Stimulated activated CD8-positive, alpha-beta memory T cell treated with anti-CD3 and anti-CD28 coated beads, Interleukin-4, amount 100 ng/mL, for 4 hours (primary cell): ENCODE results near the gene ELMOD3.
"Not testable (repeated sequence)": the region's sequence is repeated elsewhere in the genome, so short reads cannot be mapped to it uniquely, and the experiment has no call there.

Experiments used
- DNase-seq, 2 donors: peaks; one replicate each; pipeline ENCODE4 v3.0.0-alpha.2; 2020; ENCODE audit warnings: low read depth in 2 of 2, low spot score in 1 of 2

ELMOD3 gene

DNA sequence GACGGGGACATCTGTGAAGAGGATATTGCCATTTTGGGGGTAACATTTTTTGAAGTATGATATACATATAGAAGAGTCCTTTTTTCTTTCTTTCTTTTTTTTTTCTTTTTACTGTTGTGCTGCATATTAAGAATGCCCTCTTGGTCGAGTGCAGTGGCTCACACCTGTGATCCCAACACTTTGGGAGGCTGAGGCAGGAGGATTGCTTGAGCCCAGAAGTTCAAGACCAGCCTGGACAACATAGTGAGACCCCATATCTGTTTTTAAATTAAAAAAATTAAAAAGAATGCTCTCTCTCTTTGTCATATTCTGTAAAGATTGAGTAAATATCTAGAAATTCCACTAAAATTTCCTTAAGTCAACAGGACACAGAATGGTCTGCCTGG is 67.5 kb downstream of the ELMOD3 start:
- DNase-seq = no peak

GRCh38 chr2:85423525-85423924 is 69.0 kb downstream of the ELMOD3 start:
- no peak for DNase-seq

DNA sequence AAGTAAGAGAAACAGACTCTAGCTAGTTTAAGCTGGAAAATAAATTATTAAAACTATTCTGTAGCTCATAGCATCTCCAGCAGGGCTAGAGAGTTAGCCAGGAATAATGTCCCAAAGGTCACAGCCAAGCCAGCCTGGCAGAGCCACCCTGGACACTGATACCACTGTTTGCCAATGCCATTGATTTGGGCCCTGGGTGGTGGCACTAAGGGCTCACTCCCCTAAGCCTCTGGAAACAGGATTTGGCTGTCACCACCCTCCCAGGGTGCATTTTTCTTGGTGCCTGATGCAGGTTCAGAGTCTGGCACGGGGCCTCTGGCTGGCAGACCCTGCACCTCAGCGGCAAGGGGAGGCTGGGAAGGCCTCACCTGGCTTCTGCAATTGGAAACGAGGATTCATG is 71.0 kb downstream of the ELMOD3 start:
- DNase-seq = no peak

DNA sequence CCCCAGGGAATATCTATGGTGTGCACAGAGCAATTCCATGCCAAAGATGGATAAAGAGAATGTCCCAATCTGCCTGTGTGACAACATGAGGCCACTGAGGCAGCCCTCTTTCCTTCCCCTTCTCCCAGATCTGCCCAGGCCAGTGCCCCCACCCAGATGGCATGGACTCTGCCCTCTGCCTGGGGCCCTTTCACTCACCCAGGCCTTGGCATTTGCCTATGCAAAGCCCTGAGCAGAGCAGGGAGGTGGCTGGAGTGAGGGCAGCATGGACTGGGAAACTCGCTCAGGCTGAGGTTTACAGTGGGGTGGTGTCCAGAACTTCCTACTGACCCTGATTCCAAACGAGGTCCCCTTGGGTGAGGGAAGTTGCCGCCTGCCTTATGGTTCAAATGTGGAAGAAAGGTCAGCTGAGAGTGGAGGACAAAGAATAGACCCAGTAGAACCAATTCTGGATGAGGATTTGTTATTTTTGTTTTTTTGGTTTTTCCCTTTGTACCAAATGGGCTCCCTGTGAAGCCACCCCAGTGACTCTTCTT is 72.8 kb downstream of the ELMOD3 start:
- no peak for DNase-seq

DNA sequence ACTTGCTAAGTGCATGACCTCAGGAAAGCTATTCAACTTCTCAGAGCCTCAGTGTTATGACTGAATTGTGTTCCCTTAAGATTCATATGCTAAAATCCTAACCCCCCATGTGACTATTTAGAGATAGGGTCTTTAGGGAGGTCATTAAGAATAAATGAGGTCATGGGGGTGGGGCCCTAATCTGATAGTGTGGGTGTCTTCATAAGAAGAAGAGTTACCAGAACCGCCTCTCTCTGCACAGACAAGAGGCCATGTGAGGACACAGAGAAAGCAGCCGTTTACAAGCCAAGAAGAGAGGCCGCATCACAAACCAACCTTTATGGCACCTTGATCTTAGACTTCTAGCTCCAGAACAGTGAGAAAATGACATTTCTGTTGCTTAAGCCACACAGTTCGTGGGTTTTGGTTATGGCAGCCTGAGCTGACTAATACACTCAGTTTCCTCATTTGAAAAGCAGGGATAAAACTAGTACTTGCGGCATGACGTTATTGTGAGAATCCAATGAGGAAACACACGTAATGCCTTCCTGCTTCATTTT is 73.8 kb downstream of the ELMOD3 start:
- no peak for DNase-seq

DNA sequence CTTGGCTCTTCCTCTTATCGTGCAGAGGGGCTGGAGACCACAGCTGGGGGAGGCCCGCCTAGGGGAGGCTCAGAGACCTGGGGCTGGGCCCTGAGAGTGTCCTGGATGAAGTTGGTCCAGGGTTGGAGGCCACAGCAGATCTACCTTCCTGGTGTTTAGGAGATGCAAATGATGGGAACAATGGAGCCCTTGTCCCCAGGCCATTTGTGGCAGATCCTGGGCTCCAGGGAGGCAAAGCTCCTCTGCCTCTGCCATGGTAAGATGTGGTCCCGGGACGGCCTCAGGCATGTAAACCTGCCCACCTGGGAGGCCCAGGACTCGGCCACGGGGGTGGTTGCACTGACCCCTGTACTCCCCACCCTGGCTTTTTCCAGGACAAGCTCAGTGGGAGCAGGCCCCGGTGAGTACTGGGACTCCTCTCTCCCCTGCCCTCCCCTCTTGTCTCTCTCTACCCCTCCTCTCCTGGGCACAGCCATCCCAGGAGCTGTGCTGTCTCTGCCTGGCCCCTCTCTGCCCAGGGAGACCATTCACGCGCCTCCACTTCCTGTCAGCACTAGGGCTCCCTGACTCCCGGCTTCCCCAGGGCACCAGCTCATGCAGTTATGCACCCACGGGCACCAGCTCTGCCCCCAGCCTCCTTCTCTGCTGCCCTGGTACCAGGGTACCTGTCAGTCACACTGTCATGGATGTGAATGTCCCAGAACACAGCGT is 74.8 kb downstream of the ELMOD3 start:
- no peak for DNase-seq

- DNase-seq = no peak
Observed at GRCh38 chr2:85429924-85430289, 75.3 kb downstream of the ELMOD3 start.

- no peak for DNase-seq
Observed at GRCh38 chr2:85430752-85431569, 76.4 kb downstream of the ELMOD3 start.

DNA sequence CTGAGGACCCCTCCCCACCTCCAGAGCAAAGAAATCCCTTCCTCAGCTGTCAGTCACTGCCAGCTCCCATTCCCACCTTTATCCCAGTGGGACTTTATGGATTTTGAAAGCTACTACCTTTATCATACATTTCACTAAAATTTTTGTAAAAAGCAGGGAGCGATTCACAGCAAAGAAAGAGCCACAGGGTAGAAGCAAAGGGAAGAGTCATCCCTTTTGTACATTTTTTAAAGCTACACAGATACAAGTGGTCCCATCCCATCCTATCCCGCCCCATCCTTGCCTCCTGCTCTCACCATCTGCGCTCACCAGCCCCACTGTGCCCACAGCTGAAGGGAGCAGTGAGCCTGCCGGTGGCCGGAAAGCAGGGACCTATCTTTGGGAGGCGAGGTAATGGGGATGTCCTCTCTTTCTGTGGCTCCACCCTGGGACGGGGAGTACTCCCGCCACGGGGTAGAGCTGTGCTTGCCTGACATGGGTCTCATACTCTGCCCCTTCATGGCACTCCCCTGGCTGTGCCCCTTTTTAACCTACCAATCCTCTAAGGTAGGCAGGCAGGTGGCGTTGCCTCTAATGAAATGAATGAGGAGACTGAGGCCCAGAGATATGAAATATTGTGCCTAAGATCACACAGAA is 77.1 kb downstream of the ELMOD3 start:
- no peak for DNase-seq

- no peak for DNase-seq
Observed at GRCh38 chr2:85433511-85434089, 79.0 kb downstream of the ELMOD3 start.

DNA sequence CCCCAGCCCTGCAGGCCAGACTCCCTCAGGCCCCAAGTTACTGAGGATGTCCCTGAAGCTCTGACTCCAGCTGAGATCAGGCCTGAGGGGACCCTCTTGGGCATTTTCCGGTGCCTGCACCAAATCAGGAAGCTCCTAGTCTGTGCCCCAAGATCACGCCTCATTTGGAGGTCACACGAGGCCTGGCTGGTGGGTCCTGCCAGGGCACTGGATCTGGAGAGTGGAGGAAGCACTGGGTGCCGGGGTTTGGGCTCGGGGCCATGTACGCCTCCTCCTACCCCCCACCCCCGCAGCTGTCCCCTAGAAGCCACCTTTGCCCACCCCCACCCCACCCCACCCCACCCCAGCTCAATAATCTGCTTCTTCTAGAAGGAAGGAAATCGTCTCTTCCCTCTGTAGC is 80.1 kb downstream of the ELMOD3 start:
- DNase-seq = no peak

GRCh38 chr2:85435220-85435958 is 80.8 kb downstream of the ELMOD3 start:
- no peak for DNase-seq

- DNase-seq = no peak
Observed at GRCh38 chr2:85435981-85436835, 81.6 kb downstream of the ELMOD3 start.

- no peak for DNase-seq
Observed at GRCh38 chr2:85436836-85437487, 82.4 kb downstream of the ELMOD3 start.

- DNase-seq = peak; percentile 43 to 50
Observed at GRCh38 chr2:85437488-85438200, 83.1 kb downstream of the ELMOD3 start.

GRCh38 chr2:85438201-85439024 is 83.8 kb downstream of the ELMOD3 start:
- DNase-seq = no peak

DNA sequence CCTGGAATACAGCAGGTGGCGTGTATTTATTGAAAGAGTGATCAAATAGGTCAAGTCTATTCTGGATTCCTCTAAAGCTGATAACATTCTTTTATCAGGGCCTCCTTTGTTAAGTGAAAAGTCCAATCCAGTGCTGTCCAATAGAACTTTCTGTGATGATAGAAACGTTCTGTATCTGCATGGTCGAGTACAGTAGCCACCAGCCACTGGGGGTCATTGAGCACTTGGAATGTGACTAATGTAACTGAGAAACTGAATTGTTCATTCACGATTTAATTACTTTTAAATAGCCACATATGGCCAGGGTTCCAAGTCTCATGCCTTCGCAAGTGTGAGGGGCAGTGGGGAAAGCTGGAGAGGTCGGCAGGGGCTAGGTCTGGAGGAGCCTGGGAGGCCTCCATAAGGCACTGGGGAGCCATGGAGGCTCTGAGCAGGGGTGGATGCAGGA is 84.5 kb downstream of the ELMOD3 start:
- no peak for DNase-seq

DNA sequence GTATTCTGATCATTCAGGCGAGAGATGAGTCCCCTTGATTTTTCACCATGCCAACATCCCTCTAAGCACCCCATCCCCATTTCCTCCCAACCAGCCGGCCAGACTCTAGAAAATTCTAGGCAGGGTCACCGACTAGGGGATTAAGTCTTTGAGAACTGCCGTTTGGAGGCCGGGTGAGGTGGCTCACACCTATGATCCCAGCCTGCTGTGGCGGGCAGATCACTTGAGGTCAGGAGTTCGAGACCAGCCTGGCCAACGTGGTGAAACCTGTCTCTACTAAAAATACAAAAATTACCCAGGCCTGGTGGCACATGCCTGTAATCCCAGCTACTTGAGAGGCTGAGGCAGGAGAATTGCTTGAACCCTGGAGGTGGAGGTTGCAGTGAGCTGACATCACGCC is 85.0 kb downstream of the ELMOD3 start:
- not testable (repeated sequence) for DNase-seq
